ENCODE results near the gene F10.
"Not testable (repeated sequence)": the region's sequence is repeated elsewhere in the genome, so short reads cannot be mapped to it uniquely, and the experiment has no call there.

The F10 gene

DNA sequence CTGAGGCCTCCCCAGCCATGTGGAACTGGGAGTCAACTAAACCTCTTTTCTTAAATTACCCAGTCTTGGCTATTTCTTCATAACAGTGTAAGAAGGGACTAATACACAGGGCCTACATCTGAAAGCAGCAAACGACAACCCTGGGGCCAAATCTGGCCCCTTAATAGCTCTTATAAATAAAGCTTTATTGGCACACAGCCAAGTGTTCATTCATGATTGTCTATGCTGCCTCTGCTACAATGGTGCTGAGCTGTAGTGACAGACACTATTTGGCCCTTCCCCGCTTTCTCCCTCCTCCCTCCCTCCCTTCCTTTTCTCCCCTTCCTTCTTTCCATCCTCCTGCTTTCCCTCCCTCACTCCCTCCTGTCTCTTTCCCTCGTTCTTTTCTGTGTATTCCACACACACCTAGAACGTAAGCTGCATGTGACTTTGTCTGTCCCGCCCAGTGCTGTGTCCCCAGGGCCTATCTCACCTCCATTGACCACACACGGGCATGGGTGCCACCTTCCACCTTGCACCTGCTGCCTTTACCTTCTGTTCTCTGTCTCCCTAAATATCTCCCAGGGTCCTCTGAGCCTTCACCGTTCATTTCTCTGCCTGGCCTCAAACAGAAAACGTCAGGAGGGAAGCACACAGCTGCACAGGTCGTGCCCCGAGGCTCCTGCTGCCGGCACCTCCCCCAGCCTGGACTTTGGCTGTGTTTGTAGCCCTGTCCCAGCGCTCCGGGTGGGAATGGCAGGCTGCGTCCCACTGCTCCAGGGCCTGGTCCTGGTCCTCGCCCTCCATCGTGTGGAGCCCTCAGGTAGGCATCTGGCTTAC is 35.5 kb downstream of the F10 start, which contains the start of gene PROZ:
PROZ (plus strand) TSS at position 720 of the 819 bp plus-strand sequence; CDS start at position 733, 13 bp downstream.
- H3K36me3 ChIP-seq (ENCODE audit: insufficient read depth, low read length): no peaks in the 10 kb centered on the region
- no peak within 1 kb of the TSS for H3K4me3 ChIP-seq (ENCODE audit: low read depth, low read length)
- H3K27ac ChIP-seq (ENCODE audit: low read depth, low read length): no peak within 1 kb of the TSS
- H3K27me3 ChIP-seq (ENCODE audit: insufficient read depth, low read length): no peaks in the 10 kb centered on the region
- no peak within 1 kb of the TSS for H2AFZ ChIP-seq (ENCODE audit: low read length, unreplicated experiment)
- H3K4me1 ChIP-seq (ENCODE audit: control insufficient read depth, insufficient read depth, low read length, unreplicated experiment): peaks cover 5% of the 10 kb centered on the region
- no peaks in the 10 kb centered on the region for H3K79me2 ChIP-seq (ENCODE audit: control insufficient read depth, insufficient read depth, low read length, unreplicated experiment)

DNA sequence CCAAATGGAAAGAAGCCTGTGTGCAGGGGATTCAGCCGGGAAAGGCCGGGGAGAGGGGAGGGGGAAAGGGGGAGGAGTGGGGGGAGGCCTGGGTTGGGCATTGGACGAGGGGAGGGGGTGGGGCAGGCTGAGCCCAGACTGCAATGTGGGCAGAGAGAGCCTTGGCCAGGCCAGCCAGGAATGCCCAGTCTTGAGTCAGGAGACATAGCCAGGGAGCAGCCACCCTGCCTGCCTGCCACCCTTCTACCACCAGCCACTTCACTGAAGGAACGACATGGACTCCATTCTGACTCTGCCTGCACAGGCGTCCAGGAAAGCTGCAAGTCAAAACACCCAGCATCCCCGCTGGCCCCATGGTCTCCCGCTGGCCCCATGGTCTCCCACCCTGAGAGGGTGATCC is 36.3 kb downstream of the F10 start:
- H3K36me3 ChIP-seq (ENCODE audit: insufficient read depth, low read length): no peaks in the 10 kb centered on the region
- 0 out of 2 replicates have a peak, but pooled peaks cover 4% of the 10 kb centered on the region for H3K27me3 ChIP-seq (ENCODE audit: insufficient read depth, low read length)
- H2AFZ ChIP-seq (ENCODE audit: low read length, unreplicated experiment): no peak overlapping the region
- H3K79me2 ChIP-seq (ENCODE audit: control insufficient read depth, insufficient read depth, low read length, unreplicated experiment): no peaks in the 10 kb centered on the region
- H3K4me3 ChIP-seq (ENCODE audit: low read depth, low read length): no peak overlapping the region
- no peaks in the 10 kb centered on the region for H3K4me1 ChIP-seq (ENCODE audit: control insufficient read depth, insufficient read depth, low read length, unreplicated experiment)
- no peak overlapping the region for H3K27ac ChIP-seq (ENCODE audit: low read depth, low read length)

DNA sequence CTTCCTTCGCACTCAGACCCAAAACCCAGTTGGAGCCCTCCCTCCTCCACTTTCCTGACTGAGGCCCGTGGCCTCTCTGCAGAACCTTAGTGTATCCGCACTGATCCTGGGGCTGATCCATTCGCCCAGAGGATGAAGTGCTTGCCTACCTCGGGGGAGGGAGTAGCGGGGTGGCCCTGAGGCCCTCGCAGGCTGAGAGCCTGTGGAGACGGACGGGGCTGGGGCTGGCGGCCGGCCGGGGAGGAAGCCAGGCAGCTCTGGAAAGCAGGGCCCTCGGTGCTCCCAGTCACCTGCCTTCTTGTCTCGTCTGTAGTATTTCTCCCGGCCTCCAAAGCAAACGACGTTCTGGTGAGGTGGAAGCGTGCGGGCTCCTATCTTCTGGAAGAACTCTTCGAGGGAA is 37.1 kb downstream of the F10 start:
- no peaks in the 10 kb centered on the region for H3K79me2 ChIP-seq (ENCODE audit: control insufficient read depth, insufficient read depth, low read length, unreplicated experiment)
- no peak overlapping the region for H2AFZ ChIP-seq (ENCODE audit: low read length, unreplicated experiment)
- 0 out of 2 replicates have a peak, but pooled peaks cover 4% of the 10 kb centered on the region for H3K27me3 ChIP-seq (ENCODE audit: insufficient read depth, low read length)
- H3K36me3 ChIP-seq (ENCODE audit: insufficient read depth, low read length): no peaks in the 10 kb centered on the region
- no peak overlapping the region for H3K27ac ChIP-seq (ENCODE audit: low read depth, low read length)
- no peak overlapping the region for H3K4me3 ChIP-seq (ENCODE audit: low read depth, low read length)
- no peaks in the 10 kb centered on the region for H3K4me1 ChIP-seq (ENCODE audit: control insufficient read depth, insufficient read depth, low read length, unreplicated experiment)

DNA sequence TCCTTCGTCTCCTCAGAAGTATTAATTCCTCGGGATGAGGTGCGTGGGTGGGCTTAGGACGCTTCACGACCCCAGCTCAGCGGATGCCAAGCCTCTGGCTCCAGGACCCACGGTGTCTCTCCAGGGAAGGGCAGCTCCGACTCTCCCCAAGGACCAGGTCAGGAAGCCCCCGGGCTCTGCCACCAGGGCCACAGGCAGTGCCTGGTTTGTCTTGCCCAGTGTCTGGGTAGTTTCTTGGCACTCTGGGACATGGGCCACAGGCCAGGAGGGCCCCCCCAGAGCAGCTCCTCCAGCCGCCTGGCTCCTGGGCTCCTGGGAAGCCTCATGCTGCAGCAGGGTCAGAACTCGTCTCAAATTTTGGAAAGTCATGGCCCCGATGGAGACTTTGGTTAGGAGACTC is 38.4 kb downstream of the F10 start:
- no peaks in the 10 kb centered on the region for H3K4me1 ChIP-seq (ENCODE audit: control insufficient read depth, insufficient read depth, low read length, unreplicated experiment)
- no peak overlapping the region for H3K4me3 ChIP-seq (ENCODE audit: low read depth, low read length)
- H3K27ac ChIP-seq (ENCODE audit: low read depth, low read length): no peak overlapping the region
- H3K36me3 ChIP-seq (ENCODE audit: insufficient read depth, low read length): no peaks in the 10 kb centered on the region
- H3K79me2 ChIP-seq (ENCODE audit: control insufficient read depth, insufficient read depth, low read length, unreplicated experiment): no peaks in the 10 kb centered on the region
- 0 out of 2 replicates have a peak, but pooled peaks cover 4% of the 10 kb centered on the region for H3K27me3 ChIP-seq (ENCODE audit: insufficient read depth, low read length)
- no peak overlapping the region for H2AFZ ChIP-seq (ENCODE audit: low read length, unreplicated experiment)

DNA sequence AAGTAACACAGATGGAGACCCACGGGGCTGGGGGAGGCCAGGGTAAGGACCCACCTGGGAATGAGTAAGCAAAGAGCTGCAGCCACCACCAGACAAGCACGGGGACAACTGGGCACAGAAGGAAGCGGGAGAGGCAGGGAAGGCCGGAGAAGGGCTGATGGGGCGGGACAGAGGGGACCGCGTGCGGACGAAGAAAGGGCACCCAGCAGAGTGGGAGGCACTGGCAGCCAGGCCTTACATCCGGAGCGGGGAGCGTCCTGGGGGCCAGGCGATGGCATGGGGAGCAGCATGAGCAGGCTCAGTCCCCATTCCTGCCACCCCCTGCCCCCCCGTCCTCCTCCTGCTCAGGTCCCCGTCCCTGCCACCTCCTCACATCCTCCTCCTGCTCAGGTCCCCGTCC is 38.8 kb downstream of the F10 start:
- Histone ChIP-seq H2AFZ (ENCODE audit: low read length, unreplicated experiment) (no peak overlapping the region), H3K36me3 (ENCODE audit: insufficient read depth, low read length) (no peaks in the 10 kb centered on the region), H3K79me2 (ENCODE audit: control insufficient read depth, insufficient read depth, low read length, unreplicated experiment) (no peaks in the 10 kb centered on the region), H3K4me1 (ENCODE audit: control insufficient read depth, insufficient read depth, low read length, unreplicated experiment) (no peaks in the 10 kb centered on the region), H3K27ac (ENCODE audit: low read depth, low read length) (no peak overlapping the region), H3K4me3 (ENCODE audit: low read depth, low read length) (no peak overlapping the region), H3K27me3 (ENCODE audit: insufficient read depth, low read length) (0 out of 2 replicates have a peak, but pooled peaks cover 4% of the 10 kb centered on the region)

DNA sequence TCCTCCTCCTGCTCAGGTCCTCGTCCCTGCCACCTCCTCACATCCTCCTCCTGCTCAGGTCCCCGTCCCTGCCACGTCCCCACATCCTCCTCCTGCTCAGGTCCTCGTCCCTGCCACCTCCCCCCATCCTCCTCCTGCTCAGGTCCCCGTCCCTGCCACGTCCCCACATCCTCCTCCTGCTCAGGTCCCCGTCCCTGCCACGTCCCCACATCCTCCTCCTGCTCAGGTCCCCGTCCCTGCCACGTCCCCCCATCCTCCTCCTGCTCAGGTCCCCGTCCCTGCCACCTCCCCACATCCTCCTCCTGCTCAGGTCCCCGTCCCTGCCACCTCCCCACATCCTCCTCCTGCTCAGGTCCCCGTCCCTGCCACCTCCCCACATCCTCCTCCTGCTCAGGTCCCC is 39.4 kb downstream of the F10 start:
- not testable (repeated sequence) for H2AFZ ChIP-seq (ENCODE audit: low read length, unreplicated experiment); H3K27me3 ChIP-seq (ENCODE audit: insufficient read depth, low read length); H3K27ac ChIP-seq (ENCODE audit: low read depth, low read length); H3K4me1 ChIP-seq (ENCODE audit: control insufficient read depth, insufficient read depth, low read length, unreplicated experiment); H3K4me3 ChIP-seq (ENCODE audit: low read depth, low read length); H3K36me3 ChIP-seq (ENCODE audit: insufficient read depth, low read length); H3K79me2 ChIP-seq (ENCODE audit: control insufficient read depth, insufficient read depth, low read length, unreplicated experiment)

DNA sequence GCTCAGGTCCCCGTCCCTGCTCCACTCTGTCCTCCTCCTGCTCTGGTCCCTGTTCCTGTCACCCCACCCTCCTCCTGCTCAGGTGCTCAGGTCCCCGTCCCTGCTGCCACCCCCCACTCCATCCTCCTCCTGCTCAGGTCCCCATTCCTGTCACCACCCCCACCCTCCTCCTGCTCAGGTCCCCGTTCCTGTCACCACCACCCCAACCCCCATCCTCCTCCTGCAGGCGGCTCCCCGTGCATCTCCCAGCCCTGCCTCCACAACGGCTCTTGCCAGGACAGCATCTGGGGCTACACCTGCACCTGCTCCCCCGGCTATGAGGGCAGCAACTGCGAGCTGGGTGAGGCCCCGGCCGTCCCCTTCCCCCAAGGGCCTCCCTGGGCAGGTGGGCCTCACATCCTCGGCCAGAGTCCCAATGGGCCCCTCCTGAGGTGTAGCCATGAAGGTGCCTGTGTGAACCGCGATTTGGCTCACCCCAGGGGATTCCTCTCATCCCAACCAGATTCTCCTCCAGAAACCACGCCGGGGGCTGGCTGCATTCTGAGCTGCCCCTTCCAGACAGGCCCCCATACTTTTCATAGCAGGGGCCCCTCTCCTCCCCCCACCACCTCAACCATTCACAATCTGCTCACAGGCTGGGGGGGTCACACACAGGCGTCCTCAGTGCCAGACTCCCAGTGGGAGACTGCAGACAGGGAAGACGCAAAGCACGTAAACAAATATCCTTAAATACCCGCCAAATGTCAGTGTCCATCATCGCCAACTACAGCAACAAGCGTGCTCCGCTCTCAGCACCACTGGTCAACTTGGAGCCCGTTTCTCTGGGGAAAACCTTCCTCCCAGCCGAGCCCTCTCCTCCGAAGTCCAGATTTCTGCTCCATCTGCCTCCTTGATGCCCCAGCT is 40.4 kb downstream of the F10 start:
- 0 out of 2 replicates have a peak, but pooled peaks cover 4% of the 10 kb centered on the region for H3K27me3 ChIP-seq (ENCODE audit: insufficient read depth, low read length)
- H3K36me3 ChIP-seq (ENCODE audit: insufficient read depth, low read length): no peaks in the 10 kb centered on the region
- H3K79me2 ChIP-seq (ENCODE audit: control insufficient read depth, insufficient read depth, low read length, unreplicated experiment): no peaks in the 10 kb centered on the region
- H2AFZ ChIP-seq (ENCODE audit: low read length, unreplicated experiment): no peak overlapping the region
- no peak overlapping the region for H3K27ac ChIP-seq (ENCODE audit: low read depth, low read length)
- no peak overlapping the region for H3K4me3 ChIP-seq (ENCODE audit: low read depth, low read length)
- no peaks in the 10 kb centered on the region for H3K4me1 ChIP-seq (ENCODE audit: control insufficient read depth, insufficient read depth, low read length, unreplicated experiment)

DNA sequence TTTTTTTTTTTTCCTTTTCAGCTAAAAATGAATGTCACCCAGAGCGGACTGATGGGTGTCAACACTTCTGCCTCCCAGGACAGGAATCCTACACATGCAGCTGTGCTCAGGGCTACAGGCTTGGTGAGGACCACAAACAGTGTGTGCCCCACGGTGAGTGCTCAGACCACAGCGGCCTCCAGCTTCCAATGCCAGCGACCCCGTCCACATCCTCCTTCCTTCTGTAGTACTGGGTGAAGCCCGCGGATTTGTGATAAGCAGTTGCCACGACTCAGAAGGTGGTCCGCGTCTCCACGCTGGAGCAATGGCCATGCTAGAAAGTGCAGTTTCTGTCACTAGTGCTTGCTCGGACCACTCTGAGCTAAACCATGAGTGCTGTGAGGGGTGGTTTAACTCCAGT is 41.9 kb downstream of the F10 start:
- Histone ChIP-seq H3K79me2 (ENCODE audit: control insufficient read depth, insufficient read depth, low read length, unreplicated experiment) (no peaks in the 10 kb centered on the region), H3K27ac (ENCODE audit: low read depth, low read length) (no peak overlapping the region), H3K4me1 (ENCODE audit: control insufficient read depth, insufficient read depth, low read length, unreplicated experiment) (no peaks in the 10 kb centered on the region), H3K4me3 (ENCODE audit: low read depth, low read length) (no peak overlapping the region), H2AFZ (ENCODE audit: low read length, unreplicated experiment) (no peak overlapping the region), H3K27me3 (ENCODE audit: insufficient read depth, low read length) (0 out of 2 replicates have a peak, but pooled peaks cover 4% of the 10 kb centered on the region), H3K36me3 (ENCODE audit: insufficient read depth, low read length) (peaks cover 11% of the 10 kb centered on the region)

DNA sequence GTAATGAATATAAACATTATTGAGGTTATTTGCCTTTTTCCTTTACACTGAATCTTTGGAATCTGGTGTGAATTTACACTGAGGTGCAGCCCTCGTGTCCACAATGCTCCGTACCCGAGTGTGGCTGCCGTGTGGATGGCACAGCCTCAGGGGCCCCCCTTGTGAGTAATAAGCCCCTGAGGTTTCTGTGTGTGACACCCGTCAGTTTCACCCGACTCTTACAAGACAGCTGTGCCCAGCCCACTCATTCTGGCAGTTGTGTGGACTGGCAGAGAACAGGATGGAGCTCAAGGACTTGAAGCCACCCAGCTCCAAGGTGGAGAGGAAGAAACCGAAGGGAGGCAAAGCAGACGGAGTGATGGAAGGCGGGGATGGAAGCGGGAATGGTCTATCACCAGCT is 43.7 kb downstream of the F10 start:
- H3K79me2 ChIP-seq (ENCODE audit: control insufficient read depth, insufficient read depth, low read length, unreplicated experiment): no peaks in the 10 kb centered on the region
- H3K36me3 ChIP-seq (ENCODE audit: insufficient read depth, low read length): peaks cover 16% of the 10 kb centered on the region
- no peak overlapping the region for H3K27ac ChIP-seq (ENCODE audit: low read depth, low read length)
- H2AFZ ChIP-seq (ENCODE audit: low read length, unreplicated experiment): no peak overlapping the region
- H3K27me3 ChIP-seq (ENCODE audit: insufficient read depth, low read length): 0 out of 2 replicates have a peak, but pooled peaks cover 4% of the 10 kb centered on the region
- no peak overlapping the region for H3K4me3 ChIP-seq (ENCODE audit: low read depth, low read length)
- no peaks in the 10 kb centered on the region for H3K4me1 ChIP-seq (ENCODE audit: control insufficient read depth, insufficient read depth, low read length, unreplicated experiment)

DNA sequence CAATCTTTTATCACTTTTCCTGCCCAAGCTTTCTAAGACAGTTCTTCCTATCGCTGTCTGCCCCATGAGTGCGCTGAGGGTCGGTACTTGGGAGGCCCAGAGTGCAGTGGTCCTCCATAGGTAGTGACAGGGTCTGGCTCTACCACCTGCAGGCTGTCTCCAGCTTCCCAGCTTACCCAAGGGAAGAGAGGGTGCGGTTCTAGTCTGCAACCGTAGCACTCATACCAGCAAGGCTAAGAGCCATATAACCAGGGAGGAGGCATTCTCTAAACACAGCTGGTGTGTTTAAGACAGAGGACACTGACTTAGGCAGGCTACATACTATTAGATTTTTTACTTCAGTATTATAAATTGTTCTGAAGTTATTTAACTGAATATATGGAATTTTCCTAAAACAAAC is 44.1 kb downstream of the F10 start:
- no peak overlapping the region for H3K27ac ChIP-seq (ENCODE audit: low read depth, low read length)
- H3K27me3 ChIP-seq (ENCODE audit: insufficient read depth, low read length): 0 out of 2 replicates have a peak, but pooled peaks cover 4% of the 10 kb centered on the region
- H3K4me1 ChIP-seq (ENCODE audit: control insufficient read depth, insufficient read depth, low read length, unreplicated experiment): no peaks in the 10 kb centered on the region
- H3K36me3 ChIP-seq (ENCODE audit: insufficient read depth, low read length): peaks cover 17% of the 10 kb centered on the region
- no peak overlapping the region for H2AFZ ChIP-seq (ENCODE audit: low read length, unreplicated experiment)
- no peak overlapping the region for H3K4me3 ChIP-seq (ENCODE audit: low read depth, low read length)
- no peaks in the 10 kb centered on the region for H3K79me2 ChIP-seq (ENCODE audit: control insufficient read depth, insufficient read depth, low read length, unreplicated experiment)
